Effector memory CD4-positive, alpha-beta T cell (primary cell): ENCODE measurements around the gene LANCL1.

Experiments used
- DNase-seq, 3 donors: peaks; one replicate each; pipeline ENCODE4 v3.0.0-alpha.2; 2020
- H3K27ac ChIP-seq: 2 replicates; pipeline ENCODE4 v1.7.0; 2013; ENCODE audit warnings: mild to moderate bottlenecking, low read length, moderate library complexity; ENCODE audit not compliant: insufficient read depth, poor library complexity, severe bottlenecking
- H3K27me3 ChIP-seq: replicated peaks from 2 replicates; pipeline ENCODE4 v1.7.0; 2013; ENCODE audit warnings: mild to moderate bottlenecking, low read length; ENCODE audit not compliant: insufficient read depth, control insufficient read depth, poor library complexity, severe bottlenecking
- H3K36me3 ChIP-seq: 2 replicates; pipeline ENCODE4 v1.7.0; 2013; ENCODE audit warnings: mild to moderate bottlenecking, low read length, moderate library complexity; ENCODE audit not compliant: control insufficient read depth, insufficient read depth
- H3K4me1 ChIP-seq: 2 replicates; pipeline ENCODE4 v1.7.0; 2013; ENCODE audit warnings: low read length, mild to moderate bottlenecking; ENCODE audit not compliant: control insufficient read depth, insufficient read depth, poor library complexity, severe bottlenecking
- H3K4me3 ChIP-seq: 2 replicates; pipeline ENCODE4 v1.7.0; 2013; ENCODE audit warnings: low read length, low read depth, mild to moderate bottlenecking; ENCODE audit not compliant: insufficient read depth, poor library complexity, severe bottlenecking
- H3K9me3 ChIP-seq: 2 replicates; pipeline ENCODE4 v1.7.0; 2013; ENCODE audit warnings: mild to moderate bottlenecking, low read length, moderate library complexity; ENCODE audit not compliant: control insufficient read depth
- total RNA-seq, 3 donors: gene quantifications; one replicate each; lab custom pipeline; 2026; lab: John Stamatoyannopoulos, UW

The LANCL1 gene, protein sequence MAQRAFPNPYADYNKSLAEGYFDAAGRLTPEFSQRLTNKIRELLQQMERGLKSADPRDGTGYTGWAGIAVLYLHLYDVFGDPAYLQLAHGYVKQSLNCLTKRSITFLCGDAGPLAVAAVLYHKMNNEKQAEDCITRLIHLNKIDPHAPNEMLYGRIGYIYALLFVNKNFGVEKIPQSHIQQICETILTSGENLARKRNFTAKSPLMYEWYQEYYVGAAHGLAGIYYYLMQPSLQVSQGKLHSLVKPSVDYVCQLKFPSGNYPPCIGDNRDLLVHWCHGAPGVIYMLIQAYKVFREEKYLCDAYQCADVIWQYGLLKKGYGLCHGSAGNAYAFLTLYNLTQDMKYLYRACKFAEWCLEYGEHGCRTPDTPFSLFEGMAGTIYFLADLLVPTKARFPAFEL
- total RNA-seq: 28.7 to 42.5 (median 31.0) reads per million in 3 donors

DNA sequence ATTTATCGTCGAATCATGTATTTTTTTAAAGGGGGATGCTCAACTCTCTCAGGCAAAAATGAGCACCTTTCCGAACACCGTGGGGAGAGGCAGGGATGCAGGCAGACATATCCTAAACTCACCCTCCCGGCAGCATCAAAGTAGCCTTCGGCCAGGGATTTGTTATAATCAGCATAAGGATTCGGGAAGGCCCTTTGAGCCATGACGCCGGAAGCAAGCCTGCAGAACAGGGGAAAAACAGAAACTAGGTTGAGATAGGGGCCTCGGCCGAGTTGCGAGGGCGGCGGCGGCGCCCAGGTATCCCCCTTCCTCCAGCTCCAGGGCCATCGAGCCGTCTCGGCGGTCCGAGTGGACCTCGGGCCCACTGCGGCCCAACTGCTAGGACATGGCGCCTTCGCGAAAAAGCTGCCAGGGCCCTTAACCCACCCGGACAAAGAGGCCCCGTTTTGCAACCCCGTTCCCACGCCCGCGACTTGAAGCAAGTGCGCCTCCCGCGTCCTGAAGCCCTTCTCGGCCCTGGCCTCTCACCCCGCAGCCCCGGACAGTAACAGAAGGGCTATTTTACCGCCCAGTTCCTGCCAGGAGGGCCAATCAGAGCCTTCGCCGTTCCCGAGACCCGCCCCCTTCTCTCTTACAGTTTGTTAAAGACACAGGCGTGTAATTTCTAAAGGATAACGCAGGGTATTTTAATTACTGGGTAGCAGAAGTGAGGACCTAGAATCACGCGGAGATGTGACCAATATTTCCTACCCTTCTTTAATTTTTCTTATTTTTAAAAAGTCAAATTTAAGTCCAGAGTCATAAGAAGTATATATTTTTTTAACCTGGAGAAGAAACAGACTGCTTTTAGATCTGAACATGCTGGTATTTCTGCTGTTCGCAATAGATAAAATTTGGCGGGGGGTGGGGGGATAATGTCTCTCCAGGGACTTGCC, at the start of gene LANCL1:
Gene LANCL1, minus strand, starts transcription at position 566 of the 935 bp plus-strand sequence. Its CDS starts 363 bp downstream, at position 203.
- Histone ChIP-seq H3K4me3 (peak within 1 kb of the TSS; percentile 90), H3K36me3 (peaks cover 6% of the 10 kb centered on the region), H3K27ac (peak within 1 kb of the TSS; percentile 77), H3K27me3 (no peaks in the 10 kb centered on the region), H3K9me3 (no peaks in the 10 kb centered on the region), H3K4me1 (peaks cover 5% of the 10 kb centered on the region)
- DNase-seq: peak; percentile 63 to 76 (median 69)

DNA sequence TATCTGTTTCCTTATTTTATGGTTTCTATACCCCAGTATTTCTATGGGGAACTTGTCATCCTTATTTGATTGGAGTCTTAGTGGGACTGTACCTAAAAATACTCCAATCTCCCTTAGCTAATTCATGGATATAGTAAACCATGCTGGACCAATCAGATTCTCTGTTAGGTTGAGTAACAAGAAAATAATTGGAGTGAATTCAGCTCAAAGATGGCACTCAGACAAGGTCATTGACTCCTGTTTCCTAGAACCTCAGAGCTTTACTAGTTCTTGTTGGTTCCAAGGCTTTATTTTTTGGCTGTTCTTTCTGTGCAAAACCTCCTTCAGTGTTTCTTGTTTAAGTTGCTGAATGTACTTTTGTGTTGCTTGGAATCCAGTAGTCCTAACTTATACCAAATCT, 48.0 kb upstream of the LANCL1 start:
- no peaks in the 10 kb centered on the region for H3K36me3 ChIP-seq
- no peak for DNase-seq
- H3K27me3 ChIP-seq: no peaks in the 10 kb centered on the region
- H3K27ac ChIP-seq: no peak overlapping the region
- H3K4me3 ChIP-seq: no peak overlapping the region
- H3K4me1 ChIP-seq: no peaks in the 10 kb centered on the region
- no peaks in the 10 kb centered on the region for H3K9me3 ChIP-seq

DNA sequence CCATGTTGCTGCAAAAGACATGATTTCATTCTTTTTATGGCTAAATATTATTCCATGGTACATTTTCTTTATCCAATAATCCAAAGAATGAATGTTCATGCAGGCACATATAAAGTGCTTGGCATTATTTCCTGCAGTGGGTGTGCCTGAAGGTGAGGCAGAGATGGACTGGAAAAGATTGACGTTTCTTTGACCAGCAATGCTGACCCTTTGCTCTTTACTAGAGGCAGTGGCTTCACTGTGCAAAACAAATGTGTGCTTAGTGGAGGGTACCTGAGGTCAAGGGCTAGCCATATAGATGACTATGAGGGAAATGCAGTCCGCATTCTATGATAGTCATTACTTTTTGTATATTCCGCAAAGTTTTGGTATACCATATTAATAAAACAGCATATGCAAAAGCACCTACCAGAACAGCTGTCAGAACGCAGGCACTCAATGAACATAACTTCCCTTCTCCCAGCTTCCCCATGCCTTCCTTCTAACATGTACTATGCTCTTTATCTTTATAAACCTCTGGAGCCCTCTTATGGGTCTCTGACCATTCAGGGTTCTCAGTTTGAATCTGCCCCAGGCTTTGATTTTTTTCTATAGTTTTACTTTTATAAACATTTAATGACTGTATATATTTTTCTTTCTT, 47.2 kb upstream of the LANCL1 start:
- H3K9me3 ChIP-seq: no peaks in the 10 kb centered on the region
- H3K4me1 ChIP-seq: no peaks in the 10 kb centered on the region
- H3K36me3 ChIP-seq: no peaks in the 10 kb centered on the region
- no peaks in the 10 kb centered on the region for H3K27me3 ChIP-seq
- DNase-seq: no peak
- no peak overlapping the region for H3K27ac ChIP-seq
- no peak overlapping the region for H3K4me3 ChIP-seq

GRCh38 chr2:210522399-210522798, 45.8 kb upstream of the LANCL1 start:
- H3K4me3 ChIP-seq: no peak overlapping the region
- H3K36me3 ChIP-seq: no peaks in the 10 kb centered on the region
- no peak for DNase-seq
- H3K27ac ChIP-seq: no peak overlapping the region
- no peaks in the 10 kb centered on the region for H3K4me1 ChIP-seq
- no peaks in the 10 kb centered on the region for H3K27me3 ChIP-seq
- no peaks in the 10 kb centered on the region for H3K9me3 ChIP-seq

- Histone ChIP-seq H3K4me3 (no peak overlapping the region), H3K27ac (no peak overlapping the region), H3K27me3 (no peaks in the 10 kb centered on the region), H3K4me1 (no peaks in the 10 kb centered on the region), H3K9me3 (no peaks in the 10 kb centered on the region), H3K36me3 (no peaks in the 10 kb centered on the region)
- no peak for DNase-seq
These were observed 43.0 kb upstream of the LANCL1 start for GRCh38 chr2:210519594-210519993.

GRCh38 chr2:210517264-210517663, 40.7 kb upstream of the LANCL1 start:
- Histone ChIP-seq H3K9me3 (no peaks in the 10 kb centered on the region), H3K4me3 (no peak overlapping the region), H3K27ac (no peak overlapping the region), H3K36me3 (no peaks in the 10 kb centered on the region), H3K4me1 (no peaks in the 10 kb centered on the region), H3K27me3 (no peaks in the 10 kb centered on the region)
- no peak for DNase-seq

- Histone ChIP-seq H3K27ac (no peak overlapping the region), H3K27me3 (no peaks in the 10 kb centered on the region), H3K36me3 (no peaks in the 10 kb centered on the region)
These were observed 39.4 kb upstream of the LANCL1 start for GRCh38 chr2:210515911-210516310.

DNA sequence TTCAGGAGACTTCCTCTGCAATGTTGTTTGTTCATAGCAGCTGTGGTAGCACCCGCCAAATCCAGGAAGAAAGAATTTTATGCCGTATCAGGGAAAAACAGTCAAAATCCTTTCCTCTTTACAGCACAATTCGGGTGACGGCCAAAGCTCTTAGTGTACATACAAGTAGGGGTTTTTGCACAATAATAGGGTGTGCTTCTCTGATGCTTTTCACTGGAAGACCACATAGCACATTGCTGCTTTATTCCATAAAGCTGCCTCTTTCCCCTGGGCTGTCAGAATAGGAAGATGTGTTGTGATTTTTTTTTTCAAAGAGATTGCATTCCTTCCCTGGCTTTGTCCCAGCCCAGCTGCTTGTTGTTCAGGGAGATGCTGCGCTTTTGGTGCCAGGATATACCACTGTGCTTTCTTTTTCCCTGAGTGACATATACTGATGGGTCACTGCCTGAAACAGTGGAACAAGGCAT, 27.2 kb upstream of the LANCL1 start:
- Histone ChIP-seq H3K27ac (no peak overlapping the region), H3K4me1 (no peaks in the 10 kb centered on the region), H3K4me3 (no peak overlapping the region), H3K36me3 (no peaks in the 10 kb centered on the region), H3K27me3 (peaks cover 4% of the 10 kb centered on the region), H3K9me3 (no peaks in the 10 kb centered on the region)
- DNase-seq: no peak

More at GRCh38 chr2:210515911-210516310, 39.4 kb upstream of the LANCL1 start:
- H3K9me3 ChIP-seq: no peaks in the 10 kb centered on the region
- no peaks in the 10 kb centered on the region for H3K4me1 ChIP-seq
- DNase-seq: no peak
- H3K4me3 ChIP-seq: no peak overlapping the region

DNA sequence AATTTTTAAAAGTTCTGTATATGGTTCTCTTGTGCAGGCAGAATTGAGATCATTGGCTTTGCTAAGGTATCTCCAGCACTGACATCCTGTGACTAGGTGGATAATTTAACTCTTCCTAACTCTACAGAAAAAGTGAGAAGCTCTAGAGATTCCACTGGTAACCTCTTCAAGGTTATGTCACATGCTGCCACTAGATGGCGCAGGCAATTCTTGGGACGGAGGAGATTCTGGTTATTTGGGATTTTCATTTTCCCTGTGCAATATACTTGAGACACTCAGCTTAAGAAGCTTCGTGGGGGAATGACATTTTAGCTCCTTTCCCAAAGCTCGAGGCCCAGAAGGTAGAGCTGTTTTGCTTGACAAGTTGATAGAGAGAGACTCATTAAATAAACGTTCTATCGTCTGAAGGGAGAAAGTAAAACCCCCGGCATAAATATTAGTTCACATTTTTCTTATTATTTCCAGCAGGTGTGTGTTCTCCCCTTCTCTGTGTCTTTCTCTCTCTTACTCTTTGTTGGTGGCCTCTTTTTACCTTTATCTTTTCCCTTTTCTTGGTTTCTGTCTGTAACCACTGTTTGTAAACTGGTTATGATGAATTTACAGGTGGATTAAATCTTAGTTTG, 26.6 kb upstream of the LANCL1 start:
- DNase-seq: peak in 1 of 3 donors; percentile 6

More for the DNA sequence above, 26.6 kb upstream of the LANCL1 start:
- H3K9me3 ChIP-seq: no peaks in the 10 kb centered on the region
- H3K27ac ChIP-seq: no peak overlapping the region
- H3K4me3 ChIP-seq: no peak overlapping the region
- H3K36me3 ChIP-seq: no peaks in the 10 kb centered on the region
- H3K27me3 ChIP-seq: peaks cover 4% of the 10 kb centered on the region
- no peaks in the 10 kb centered on the region for H3K4me1 ChIP-seq
